GM23338 (cell line): Measurements from ENCODE around the gene WWOX. TPM values are rescaled to one million over a fixed set of nuclear protein-coding genes. Genes with fewer than 3 reads are reported as not detected.

ENCODE experiments used
- ATAC-seq: fragments of 200-7000 bp; cut with Tn5 transposase; 3 replicates; pipeline ENCODE4 v1.9.1; 2020
- DNase-seq: peaks from one replicate; pipeline ENCODE4 v3.0.0-alpha.2; 2015; ENCODE audit warnings: low spot score
- H2AFZ ChIP-seq: fragments of 200-600 bp; sonication (generic); 2 replicates; pipeline ENCODE4 v1.8.0; 2016; ENCODE audit warnings: antibody characterized with exemption, mild to moderate bottlenecking, moderate library complexity
- H3F3A ChIP-seq: fragments of 200-600 bp; sonication (generic); replicated peaks from 2 replicates; pipeline ENCODE4 v1.8.0; 2017; ENCODE audit warnings: antibody characterized with exemption, mixed run types, low read depth
- H3K27ac ChIP-seq: fragments of 200-600 bp; sonication (generic); 2 replicates; pipeline ENCODE4 v1.6.1; 2016; ENCODE audit warnings: low read depth
- H3K27me3 ChIP-seq: fragments of 200-600 bp; sonication (generic); 2 replicates; pipeline ENCODE4 v1.8.0; 2016; ENCODE audit warnings: mild to moderate bottlenecking, mixed run types, moderate library complexity; ENCODE audit not compliant: insufficient read depth
- H3K36me3 ChIP-seq: fragments of 200-600 bp; sonication (generic); 2 replicates; pipeline ENCODE4 v1.8.0; 2016; ENCODE audit warnings: mild to moderate bottlenecking; ENCODE audit not compliant: insufficient read depth
- H3K4me1 ChIP-seq: fragments of 200-600 bp; sonication (generic); 2 replicates; pipeline ENCODE4 v1.8.0; 2016; ENCODE audit warnings: mild to moderate bottlenecking, moderate library complexity; ENCODE audit not compliant: insufficient read depth
- H3K4me2 ChIP-seq: fragments of 200-600 bp; sonication (generic); 2 replicates; pipeline ENCODE4 v1.7.1; 2017; ENCODE audit warnings: mixed run types
- H3K4me3 ChIP-seq: fragments of 200-600 bp; sonication (generic); 2 replicates; pipeline ENCODE4 v1.6.1; 2016; ENCODE audit warnings: mixed run types
- H3K79me2 ChIP-seq: fragments of 200-600 bp; sonication (generic); replicated peaks from 2 replicates; pipeline ENCODE4 v1.8.0; 2017; ENCODE audit warnings: mild to moderate bottlenecking; ENCODE audit not compliant: insufficient read depth
- H3K9me2 ChIP-seq: fragments of 200-600 bp; sonication (generic); 2 replicates; pipeline ENCODE4 v1.8.0; 2017; ENCODE audit not compliant: insufficient read depth
- H4K20me1 ChIP-seq: fragments of 200-600 bp; sonication (generic); replicated peaks from 2 replicates; pipeline ENCODE4 v1.8.0; 2017; ENCODE audit warnings: mild to moderate bottlenecking; ENCODE audit not compliant: insufficient read depth
- H3K27ac Mint-ChIP-seq: 2 replicates; pipeline ENCODE4 v1.8.0; 2020; ENCODE audit warnings: inconsistent platforms, mild to moderate bottlenecking, moderate library complexity, mixed read lengths
- H3K27me3 Mint-ChIP-seq: 3 replicates; pipeline ENCODE4 v1.8.0; 2022; ENCODE audit warnings: low read depth, mild to moderate bottlenecking, moderate library complexity, mixed read lengths, inconsistent platforms; ENCODE audit not compliant: insufficient read depth, poor library complexity
- H3K36me3 Mint-ChIP-seq: 3 replicates; pipeline ENCODE4 v1.8.0; 2021; ENCODE audit warnings: low read depth, mild to moderate bottlenecking, inconsistent platforms, moderate library complexity, mixed read lengths
- H3K4me1 Mint-ChIP-seq: 3 replicates; pipeline ENCODE4 v1.8.0; 2020; ENCODE audit warnings: mild to moderate bottlenecking, inconsistent platforms, mixed read lengths
- H3K4me3 Mint-ChIP-seq: 3 replicates; pipeline ENCODE4 v1.8.0; 2021; ENCODE audit warnings: moderate library complexity, mild to moderate bottlenecking, inconsistent platforms, mixed read lengths
- H3K9me3 Mint-ChIP-seq: 3 replicates; pipeline ENCODE4 v1.8.0; 2020; ENCODE audit warnings: moderate library complexity, mild to moderate bottlenecking, inconsistent platforms, mixed read lengths
- CREB1 ChIP-seq: fragments of 250-450 bp; sonication (Bioruptor Pico); IDR thresholded peaks from 2 replicates; pipeline ENCODE4 v1.5.0; 2020; ENCODE audit warnings: low read depth, mild to moderate bottlenecking, moderate library complexity
- EZH2 ChIP-seq: fragments of 200-600 bp; sonication (generic); IDR thresholded peaks from one replicate; pipeline ENCODE4 v1.8.0; 2017; ENCODE audit warnings: antibody characterized with exemption, mild to moderate bottlenecking, low read depth; ENCODE audit not compliant: unreplicated experiment
- JUNB ChIP-seq: IDR thresholded peaks from one replicate; pipeline ENCODE4 v1.6.1; 2016; ENCODE audit warnings: antibody characterized with exemption; ENCODE audit not compliant: unreplicated experiment
- NANOG ChIP-seq: IDR thresholded peaks from 2 replicates; pipeline ENCODE4 v1.6.1; 2016; ENCODE audit warnings: antibody characterized with exemption, borderline replicate concordance
- POLR2AphosphoS5 ChIP-seq: IDR thresholded peaks from 2 replicates; pipeline ENCODE4 v1.6.1; 2016; ENCODE audit warnings: antibody characterized with exemption, low read depth
- STAT1 ChIP-seq: IDR thresholded peaks from one replicate; pipeline ENCODE4 v1.6.1; 2016; ENCODE audit warnings: antibody characterized with exemption; ENCODE audit not compliant: unreplicated experiment
- ZNF114 ChIP-seq: fragments of 250-450 bp; sonication (Bioruptor Pico); IDR thresholded peaks from 2 replicates; pipeline ENCODE4 v1.5.0; 2020; ENCODE audit warnings: mild to moderate bottlenecking, moderate library complexity
- polyA plus RNA-seq: library from polyadenylated mRNA; unstranded; fragments of >200 nt; fragmentation: Nextera tagmentation; extraction: Ambion mirVana; gene quantifications from 2 replicates; pipeline ENCODE4 v1.2.1, GENCODE V29; 2016
- total RNA-seq: library from RNA; depleted of rRNA; stranded (reverse); fragments of >200 nt; shearing (Covaris generic); gene quantifications from 2 replicates; pipeline ENCODE4 v1.2.3, GENCODE V29; 2014
- TF ChIP-seq, protein P1 (sequence below), 2 experiments: fragments of 200-600 bp in 1 of 2; sonication (generic) in 1 of 2; conservative IDR thresholded peaks; 2 replicates each; pipeline versions ENCODE4 v1.5.1 to v1.6.1; 2016 to 2017; ENCODE audit warnings: antibody characterized with exemption in 2 of 2, low read depth in 2 of 2, mild to moderate bottlenecking in 2 of 2, moderate library complexity in 1 of 2
- TF ChIP-seq, protein P2 (sequence below): IDR thresholded peaks from one replicate; pipeline ENCODE4 v1.6.1; 2018; ENCODE audit warnings: antibody characterized with exemption; ENCODE audit not compliant: unreplicated experiment

The WWOX gene
- total and polyA plus RNA-seq, 2 experiments from 2014 or later, result 10.0 to 19.3 TPM

DNA sequence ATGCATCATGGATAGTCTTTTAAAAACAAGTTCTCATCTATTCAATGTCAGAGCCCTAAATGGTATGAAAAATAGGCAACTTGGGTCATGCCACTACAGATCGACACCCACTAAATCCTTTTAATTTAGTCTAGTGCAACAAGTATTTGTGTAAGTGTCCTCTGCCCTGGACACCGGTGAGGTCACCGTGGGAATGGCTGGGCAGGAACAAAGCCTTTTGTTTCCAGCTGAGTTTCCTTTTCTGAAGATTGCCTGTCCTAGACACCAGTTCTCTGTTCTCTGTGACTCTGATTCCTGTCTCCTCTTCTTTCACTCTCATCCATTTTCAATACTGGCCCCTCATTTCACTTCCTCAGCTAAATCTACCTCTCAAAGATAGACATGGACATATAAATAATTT, 1054.6 kb downstream of the WWOX start:
- no peak overlapping the region for H3K4me3 Mint-ChIP-seq
- Histone ChIP-seq H3K4me1 (no peaks in the 10 kb centered on the region), H3K27me3 (no peaks in the 10 kb centered on the region), H3K4me3 (no peak overlapping the region), H3K79me2 (no peaks in the 10 kb centered on the region), H3K36me3 (no peaks in the 10 kb centered on the region), H3F3A (no peaks in the 10 kb centered on the region), H3K4me2 (no peak overlapping the region), H4K20me1 (no peaks in the 10 kb centered on the region), H2AFZ (no peak overlapping the region), H3K27ac (no peak overlapping the region), H3K9me2 (0 out of 2 replicates have a peak, but pooled peaks cover 8% of the 10 kb centered on the region)
- H3K9me3 Mint-ChIP-seq, result no peaks in the 10 kb centered on the region
- H3K36me3 Mint-ChIP-seq, result no peaks in the 10 kb centered on the region
- peaks cover 6% of the 10 kb centered on the region for H3K27me3 Mint-ChIP-seq
- H3K27ac Mint-ChIP-seq, result no peak overlapping the region
- H3K4me1 Mint-ChIP-seq, result peaks cover 23% of the 10 kb centered on the region
- DNase-seq, result no peak
- no peak for TF ChIP-seq POLR2AphosphoS5
- TF ChIP-seq CREB1 (CRISPR knock-in tag), result no peak
- TF ChIP-seq, protein P1, sequence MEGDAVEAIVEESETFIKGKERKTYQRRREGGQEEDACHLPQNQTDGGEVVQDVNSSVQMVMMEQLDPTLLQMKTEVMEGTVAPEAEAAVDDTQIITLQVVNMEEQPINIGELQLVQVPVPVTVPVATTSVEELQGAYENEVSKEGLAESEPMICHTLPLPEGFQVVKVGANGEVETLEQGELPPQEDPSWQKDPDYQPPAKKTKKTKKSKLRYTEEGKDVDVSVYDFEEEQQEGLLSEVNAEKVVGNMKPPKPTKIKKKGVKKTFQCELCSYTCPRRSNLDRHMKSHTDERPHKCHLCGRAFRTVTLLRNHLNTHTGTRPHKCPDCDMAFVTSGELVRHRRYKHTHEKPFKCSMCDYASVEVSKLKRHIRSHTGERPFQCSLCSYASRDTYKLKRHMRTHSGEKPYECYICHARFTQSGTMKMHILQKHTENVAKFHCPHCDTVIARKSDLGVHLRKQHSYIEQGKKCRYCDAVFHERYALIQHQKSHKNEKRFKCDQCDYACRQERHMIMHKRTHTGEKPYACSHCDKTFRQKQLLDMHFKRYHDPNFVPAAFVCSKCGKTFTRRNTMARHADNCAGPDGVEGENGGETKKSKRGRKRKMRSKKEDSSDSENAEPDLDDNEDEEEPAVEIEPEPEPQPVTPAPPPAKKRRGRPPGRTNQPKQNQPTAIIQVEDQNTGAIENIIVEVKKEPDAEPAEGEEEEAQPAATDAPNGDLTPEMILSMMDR (conservative IDR thresholded peaks at IDR 0.05; ENCODE audit: low read depth in 2 of 2), result no peak
- TF ChIP-seq, protein P2, sequence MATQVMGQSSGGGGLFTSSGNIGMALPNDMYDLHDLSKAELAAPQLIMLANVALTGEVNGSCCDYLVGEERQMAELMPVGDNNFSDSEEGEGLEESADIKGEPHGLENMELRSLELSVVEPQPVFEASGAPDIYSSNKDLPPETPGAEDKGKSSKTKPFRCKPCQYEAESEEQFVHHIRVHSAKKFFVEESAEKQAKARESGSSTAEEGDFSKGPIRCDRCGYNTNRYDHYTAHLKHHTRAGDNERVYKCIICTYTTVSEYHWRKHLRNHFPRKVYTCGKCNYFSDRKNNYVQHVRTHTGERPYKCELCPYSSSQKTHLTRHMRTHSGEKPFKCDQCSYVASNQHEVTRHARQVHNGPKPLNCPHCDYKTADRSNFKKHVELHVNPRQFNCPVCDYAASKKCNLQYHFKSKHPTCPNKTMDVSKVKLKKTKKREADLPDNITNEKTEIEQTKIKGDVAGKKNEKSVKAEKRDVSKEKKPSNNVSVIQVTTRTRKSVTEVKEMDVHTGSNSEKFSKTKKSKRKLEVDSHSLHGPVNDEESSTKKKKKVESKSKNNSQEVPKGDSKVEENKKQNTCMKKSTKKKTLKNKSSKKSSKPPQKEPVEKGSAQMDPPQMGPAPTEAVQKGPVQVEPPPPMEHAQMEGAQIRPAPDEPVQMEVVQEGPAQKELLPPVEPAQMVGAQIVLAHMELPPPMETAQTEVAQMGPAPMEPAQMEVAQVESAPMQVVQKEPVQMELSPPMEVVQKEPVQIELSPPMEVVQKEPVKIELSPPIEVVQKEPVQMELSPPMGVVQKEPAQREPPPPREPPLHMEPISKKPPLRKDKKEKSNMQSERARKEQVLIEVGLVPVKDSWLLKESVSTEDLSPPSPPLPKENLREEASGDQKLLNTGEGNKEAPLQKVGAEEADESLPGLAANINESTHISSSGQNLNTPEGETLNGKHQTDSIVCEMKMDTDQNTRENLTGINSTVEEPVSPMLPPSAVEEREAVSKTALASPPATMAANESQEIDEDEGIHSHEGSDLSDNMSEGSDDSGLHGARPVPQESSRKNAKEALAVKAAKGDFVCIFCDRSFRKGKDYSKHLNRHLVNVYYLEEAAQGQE, result no peak
- TF ChIP-seq EZH2, result no peak
- no peak for TF ChIP-seq JUNB
- no peak for ATAC-seq

DNA sequence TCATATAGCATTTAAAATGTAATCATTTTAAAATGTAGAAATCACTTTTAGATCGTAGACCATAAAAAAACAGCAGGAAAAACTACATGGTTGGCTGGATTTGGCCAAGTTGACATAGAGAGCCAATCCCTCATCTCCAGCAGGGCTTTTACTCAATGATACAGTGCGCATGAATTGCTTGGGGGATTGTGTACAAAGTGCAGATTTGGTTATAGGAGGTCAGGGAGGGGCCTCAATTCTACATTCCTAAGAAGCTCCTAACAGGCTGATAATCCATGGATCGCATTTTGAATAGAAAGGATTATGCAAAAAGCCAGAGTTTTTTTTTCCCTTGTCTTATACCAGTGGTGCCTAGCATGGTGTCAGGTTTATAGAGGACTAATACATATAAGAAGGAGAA, 1056.0 kb downstream of the WWOX start:
- Histone ChIP-seq H3K9me2 (no peaks in the 10 kb centered on the region), H3K4me3 (no peak overlapping the region), H3K4me2 (no peak overlapping the region), H3K4me1 (no peaks in the 10 kb centered on the region), H3K27ac (no peak overlapping the region), H3K27me3 (no peaks in the 10 kb centered on the region), H2AFZ (no peak overlapping the region), H3K79me2 (no peaks in the 10 kb centered on the region), H3F3A (no peaks in the 10 kb centered on the region), H3K36me3 (no peaks in the 10 kb centered on the region), H4K20me1 (no peaks in the 10 kb centered on the region)
- H3K36me3 Mint-ChIP-seq, result no peaks in the 10 kb centered on the region
- no peaks in the 10 kb centered on the region for H3K9me3 Mint-ChIP-seq
- ATAC-seq (no peak), DNase-seq (no peak)
- no peak overlapping the region for H3K27ac Mint-ChIP-seq
- peaks cover 30% of the 10 kb centered on the region for H3K4me1 Mint-ChIP-seq
- H3K4me3 Mint-ChIP-seq, result no peak overlapping the region
- H3K27me3 Mint-ChIP-seq, result peaks cover 6% of the 10 kb centered on the region
- TF ChIP-seq, protein P1 (conservative IDR thresholded peaks at IDR 0.05; ENCODE audit: low read depth in 2 of 2), result no peak
- TF ChIP-seq EZH2, result no peak
- TF ChIP-seq ZNF114, result no peak
- TF ChIP-seq CREB1 (CRISPR knock-in tag), result no peak
- TF ChIP-seq NANOG, result no peak
- TF ChIP-seq POLR2AphosphoS5, result no peak
- TF ChIP-seq STAT1, result no peak
- TF ChIP-seq JUNB, result no peak
